ENCODE results near the gene MYOM3. TPM values are rescaled to one million over a fixed set of nuclear protein-coding genes. Genes with fewer than 3 reads are reported as not detected.

Gene MYOM3
- total RNA-seq, 4 donors from 2014 or later = 1.5 to 1.9 (median 1.7) TPM

- DNase-seq (ENCODE audit: low spot score in 2 of 2) = no peak
- intact Hi-C loops (cut with DNase I; ENCODE audit: low total_unique reads) = no loop called here
Observed at GRCh38 chr1:24090736-24091135, 21.2 kb downstream of the MYOM3 start.

GRCh38 chr1:24089743-24090555 is 22.0 kb downstream of the MYOM3 start:
- intact Hi-C loops (cut with DNase I; ENCODE audit: low total_unique reads) = no loop called here
- DNase-seq (ENCODE audit: low spot score in 2 of 2) = no peak

More at GRCh38 chr1:24090736-24091135, 21.2 kb downstream of the MYOM3 start:
- H3K4me3 ChIP-seq (ENCODE audit: low read depth, poor library complexity, severe bottlenecking) = no peak overlapping the region
- WGBS, 2 donors = 96 to 97% methylated on average over 10 to 11 of the region's 11 CpGs
- TF ChIP-seq POLR2A (IDR thresholded peaks at IDR 0.05) = no peak
- TF ChIP-seq, protein P1, sequence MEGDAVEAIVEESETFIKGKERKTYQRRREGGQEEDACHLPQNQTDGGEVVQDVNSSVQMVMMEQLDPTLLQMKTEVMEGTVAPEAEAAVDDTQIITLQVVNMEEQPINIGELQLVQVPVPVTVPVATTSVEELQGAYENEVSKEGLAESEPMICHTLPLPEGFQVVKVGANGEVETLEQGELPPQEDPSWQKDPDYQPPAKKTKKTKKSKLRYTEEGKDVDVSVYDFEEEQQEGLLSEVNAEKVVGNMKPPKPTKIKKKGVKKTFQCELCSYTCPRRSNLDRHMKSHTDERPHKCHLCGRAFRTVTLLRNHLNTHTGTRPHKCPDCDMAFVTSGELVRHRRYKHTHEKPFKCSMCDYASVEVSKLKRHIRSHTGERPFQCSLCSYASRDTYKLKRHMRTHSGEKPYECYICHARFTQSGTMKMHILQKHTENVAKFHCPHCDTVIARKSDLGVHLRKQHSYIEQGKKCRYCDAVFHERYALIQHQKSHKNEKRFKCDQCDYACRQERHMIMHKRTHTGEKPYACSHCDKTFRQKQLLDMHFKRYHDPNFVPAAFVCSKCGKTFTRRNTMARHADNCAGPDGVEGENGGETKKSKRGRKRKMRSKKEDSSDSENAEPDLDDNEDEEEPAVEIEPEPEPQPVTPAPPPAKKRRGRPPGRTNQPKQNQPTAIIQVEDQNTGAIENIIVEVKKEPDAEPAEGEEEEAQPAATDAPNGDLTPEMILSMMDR (IDR thresholded peaks at IDR 0.05) = no peak

GRCh38 chr1:24089027-24089742 is 22.8 kb downstream of the MYOM3 start:
- no peak for TF ChIP-seq POLR2A (IDR thresholded peaks at IDR 0.05)
- TF ChIP-seq, protein P1 (IDR thresholded peaks at IDR 0.05) = no peak
- WGBS, 2 donors = 75 to 82% methylated on average over 12 to 14 of the region's 14 CpGs
- intact Hi-C loops (cut with DNase I; ENCODE audit: low total_unique reads) = no loop called here
- no peak overlapping the region for H3K4me3 ChIP-seq (ENCODE audit: low read depth, poor library complexity, severe bottlenecking)
- no peak for DNase-seq (ENCODE audit: low spot score in 2 of 2)

More at GRCh38 chr1:24089743-24090555, 22.0 kb downstream of the MYOM3 start:
- WGBS, 2 donors = 54 to 65% methylated on average over 13 to 14 of the region's 14 CpGs
- no peak for TF ChIP-seq POLR2A (IDR thresholded peaks at IDR 0.05)
- TF ChIP-seq, protein P1 (IDR thresholded peaks at IDR 0.05) = no peak
- no peak overlapping the region for H3K4me3 ChIP-seq (ENCODE audit: low read depth, poor library complexity, severe bottlenecking)

DNA sequence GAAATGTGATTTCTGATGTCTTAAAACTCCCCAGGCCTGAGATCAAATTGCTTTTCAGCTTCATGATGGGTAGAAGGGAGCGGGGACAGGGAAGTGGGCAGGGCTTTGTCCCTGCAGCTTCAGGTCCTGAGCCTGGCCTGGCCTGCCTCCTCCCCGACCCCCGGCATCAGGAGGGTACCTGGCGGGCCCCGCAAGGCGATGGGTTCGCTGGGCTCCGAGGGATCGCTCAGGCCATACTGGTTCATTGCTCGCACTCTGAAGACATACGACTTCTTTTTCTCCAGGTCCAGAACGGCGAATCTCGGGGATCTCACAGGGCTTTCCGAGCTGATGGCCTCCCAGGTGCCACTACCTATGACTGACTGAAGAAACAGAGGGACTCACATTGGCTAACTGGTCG is 25.5 kb downstream of the MYOM3 start:
- intact Hi-C loops (cut with DNase I; ENCODE audit: low total_unique reads) = no loop called here
- no peak overlapping the region for H3K4me3 ChIP-seq (ENCODE audit: low read depth, poor library complexity, severe bottlenecking)
- DNase-seq (ENCODE audit: low spot score in 2 of 2) = no peak
- TF ChIP-seq, protein P1 (IDR thresholded peaks at IDR 0.05) = no peak
- no peak for TF ChIP-seq POLR2A (IDR thresholded peaks at IDR 0.05)
- 95 to 96% methylated on average over 14 to 16 of the region's 16 CpGs for WGBS, 2 donors

DNA sequence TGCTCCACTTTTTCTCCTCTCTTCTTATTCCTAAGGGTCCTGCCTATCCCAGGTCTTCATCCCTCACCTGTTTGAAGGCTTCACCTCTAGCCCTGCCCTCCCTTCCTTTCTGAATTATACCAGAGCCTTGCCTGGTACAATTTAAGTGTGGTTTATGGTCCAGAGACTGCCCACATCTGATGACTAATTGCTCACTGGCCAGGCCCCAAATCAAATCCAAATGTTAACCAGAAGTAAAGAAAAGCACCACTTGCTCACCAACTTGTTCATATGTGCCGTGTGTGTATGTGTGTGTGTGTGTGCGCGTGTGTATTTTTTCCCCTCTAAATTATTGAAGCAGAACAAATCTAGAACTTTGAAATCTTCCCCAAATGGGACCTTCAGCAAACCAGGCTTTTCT is 26.4 kb downstream of the MYOM3 start:
- WGBS, 2 donors = 69 to 75% methylated on average over 3 of the region's 3 CpGs
- no peak overlapping the region for H3K4me3 ChIP-seq (ENCODE audit: low read depth, poor library complexity, severe bottlenecking)
- no peak for DNase-seq (ENCODE audit: low spot score in 2 of 2)
- intact Hi-C loops (cut with DNase I; ENCODE audit: low total_unique reads) = no loop called here
- no peak for TF ChIP-seq POLR2A (IDR thresholded peaks at IDR 0.05)
- TF ChIP-seq, protein P1 (IDR thresholded peaks at IDR 0.05) = no peak
